Panc1 (cell line): ENCODE data around the gene CBX4.

Experiments used
- POLR2AphosphoS5 ChIP-seq: IDR thresholded peaks from 2 replicates; pipeline ENCODE4 v1.6.1; 2012; ENCODE audit warnings: mild to moderate bottlenecking, low read depth, low read length, moderate library complexity
- TF ChIP-seq, protein P1 (sequence below): fragments of 450-650 bp; IDR thresholded peaks from 2 replicates; pipeline ENCODE4 v1.5.1; 2017; ENCODE audit warnings: mild to moderate bottlenecking

DNA sequence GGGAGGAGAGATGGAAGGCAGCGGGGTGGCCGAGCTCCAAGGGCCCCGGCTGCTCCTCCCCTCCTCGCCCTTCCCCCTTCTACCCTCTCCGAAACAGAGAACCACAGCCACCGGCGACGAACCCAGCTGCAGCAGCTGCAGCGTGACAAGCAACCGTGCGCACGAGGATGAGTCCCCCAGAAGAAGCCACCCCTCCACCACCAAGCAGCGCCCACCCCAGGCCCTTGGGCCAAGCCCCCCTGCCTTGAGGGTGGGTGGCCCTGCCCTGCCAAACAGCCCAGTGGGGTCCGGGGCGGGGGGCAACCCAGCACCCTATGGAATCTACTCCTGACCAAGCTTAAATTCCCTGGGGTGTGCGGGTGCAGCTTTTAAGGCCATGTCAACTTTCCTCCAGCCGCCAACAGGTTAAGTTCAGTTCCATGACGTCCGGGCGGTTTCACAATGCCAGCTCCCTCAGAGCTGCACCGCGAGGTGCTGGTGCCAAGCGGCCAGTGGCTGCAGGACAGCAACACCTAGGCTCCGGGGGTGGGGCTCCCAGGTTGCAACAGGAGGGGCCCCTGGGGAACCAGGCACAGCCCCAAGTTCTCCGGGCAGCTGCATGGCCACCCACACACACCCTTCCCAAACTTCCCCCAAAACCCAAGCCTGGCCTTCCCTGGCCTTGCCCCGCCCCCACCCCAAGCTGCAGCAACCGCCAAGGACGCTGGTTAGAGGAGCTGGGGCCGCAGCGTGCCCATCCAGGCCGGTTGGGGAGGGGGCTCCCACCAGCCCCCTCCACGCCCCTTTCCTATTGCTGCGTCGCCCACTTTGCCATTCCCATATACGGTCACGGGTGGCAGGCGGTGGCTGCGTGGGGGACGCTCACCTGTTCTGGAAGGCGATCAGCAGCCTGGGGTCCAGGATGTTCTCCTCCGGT, 2.0 kb downstream of the CBX4 start:
- TF ChIP-seq, protein P1, sequence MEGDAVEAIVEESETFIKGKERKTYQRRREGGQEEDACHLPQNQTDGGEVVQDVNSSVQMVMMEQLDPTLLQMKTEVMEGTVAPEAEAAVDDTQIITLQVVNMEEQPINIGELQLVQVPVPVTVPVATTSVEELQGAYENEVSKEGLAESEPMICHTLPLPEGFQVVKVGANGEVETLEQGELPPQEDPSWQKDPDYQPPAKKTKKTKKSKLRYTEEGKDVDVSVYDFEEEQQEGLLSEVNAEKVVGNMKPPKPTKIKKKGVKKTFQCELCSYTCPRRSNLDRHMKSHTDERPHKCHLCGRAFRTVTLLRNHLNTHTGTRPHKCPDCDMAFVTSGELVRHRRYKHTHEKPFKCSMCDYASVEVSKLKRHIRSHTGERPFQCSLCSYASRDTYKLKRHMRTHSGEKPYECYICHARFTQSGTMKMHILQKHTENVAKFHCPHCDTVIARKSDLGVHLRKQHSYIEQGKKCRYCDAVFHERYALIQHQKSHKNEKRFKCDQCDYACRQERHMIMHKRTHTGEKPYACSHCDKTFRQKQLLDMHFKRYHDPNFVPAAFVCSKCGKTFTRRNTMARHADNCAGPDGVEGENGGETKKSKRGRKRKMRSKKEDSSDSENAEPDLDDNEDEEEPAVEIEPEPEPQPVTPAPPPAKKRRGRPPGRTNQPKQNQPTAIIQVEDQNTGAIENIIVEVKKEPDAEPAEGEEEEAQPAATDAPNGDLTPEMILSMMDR = no peak
- TF ChIP-seq POLR2AphosphoS5 = no peak
